A673 (cell line): ENCODE data around the gene CMTM7. TPM values are rescaled to one million over a fixed set of nuclear protein-coding genes. Genes with fewer than 3 reads are reported as not detected.

Source experiments
- BruUV-seq: library from RNA; stranded (reverse); fragments of 400-500 nt; replicated peaks from 2 replicates; lab custom pipeline; 2021; lab: Mats Ljungman, UMichigan
- CTCF ChIA-PET: fragments of 300-600 bp; sonication (Branson Sonifier 250); formaldehyde crosslinking; loops from one replicate; lab custom pipeline; 2022; ENCODE audit warnings: antibody characterized with exemption; lab: Charles Lee
- POLR2A ChIA-PET: fragments of 300-600 bp; sonication (Branson Sonifier 250); formaldehyde crosslinking; loops from one replicate; lab custom pipeline; 2022; ENCODE audit warnings: antibody characterized with exemption; ENCODE audit not compliant: low non-redundant PET; lab: Charles Lee
- DNase-seq: peaks from one replicate; pipeline ENCODE4 v3.0.0-alpha.2; 2015; ENCODE audit warnings: low spot score
- H3K27ac ChIP-seq: fragments of 200-600 bp; sonication (generic); 2 replicates; pipeline ENCODE4 v1.5.1; 2016; ENCODE audit warnings: mixed run types, low read depth, mild to moderate bottlenecking, mixed read lengths, antibody characterized with exemption, low read length; ENCODE audit not compliant: poor library complexity, severe bottlenecking
- H3K27me3 ChIP-seq: fragments of 200-600 bp; sonication (generic); replicated peaks from 2 replicates; pipeline ENCODE4 v1.6.1; 2017; ENCODE audit warnings: mixed run types, low read depth, mild to moderate bottlenecking, mixed read lengths, antibody characterized with exemption, low read length; ENCODE audit not compliant: insufficient read depth, poor library complexity
- H3K36me3 ChIP-seq: fragments of 200-600 bp; sonication (generic); 2 replicates; pipeline ENCODE4 v1.6.1; 2016; ENCODE audit warnings: mixed run types, mild to moderate bottlenecking, mixed read lengths, antibody characterized with exemption, low read length; ENCODE audit not compliant: insufficient read depth, poor library complexity, severe bottlenecking
- H3K4me1 ChIP-seq: fragments of 200-600 bp; sonication (generic); 2 replicates; pipeline ENCODE4 v1.6.1; 2017; ENCODE audit warnings: mixed run types, mild to moderate bottlenecking, mixed read lengths, antibody characterized with exemption, low read length; ENCODE audit not compliant: insufficient read depth, poor library complexity, severe bottlenecking
- H3K4me3 ChIP-seq: fragments of 200-600 bp; sonication (generic); 2 replicates; pipeline ENCODE4 v1.5.1; 2016; ENCODE audit warnings: low read depth, mixed run types, mild to moderate bottlenecking, mixed read lengths, low read length; ENCODE audit not compliant: poor library complexity, severe bottlenecking
- H3K9me3 ChIP-seq: fragments of 200-600 bp; sonication (generic); 2 replicates; pipeline ENCODE4 v1.6.1; 2016; ENCODE audit warnings: mixed run types, low read depth, mild to moderate bottlenecking, mixed read lengths, antibody characterized with exemption, low read length; ENCODE audit not compliant: poor library complexity, severe bottlenecking
- EZH2 ChIP-seq: fragments of 200-600 bp; sonication (generic); IDR thresholded peaks from 2 replicates; pipeline ENCODE4 v1.6.1; 2017; ENCODE audit warnings: borderline replicate concordance, low read depth, mild to moderate bottlenecking, mixed read lengths, antibody characterized with exemption, low read length; ENCODE audit not compliant: poor library complexity, severe bottlenecking
- intact Hi-C: fragments of 100-400 bp; cut with micrococcal nuclease; formaldehyde crosslinking; loops from one replicate; pipeline ENCODE4 v1.10.0; 2022; ENCODE audit not compliant: unreplicated experiment
- total RNA-seq: library from RNA; stranded (reverse); gene quantifications from 2 replicates; pipeline ENCODE4 v1.2.3, GENCODE V29; 2021
- TF ChIP-seq, protein P1 (sequence below): fragments of 300-800, 200-600 bp; sonication (generic); conservative IDR thresholded peaks from 2 replicates; pipeline ENCODE4 v1.5.1; 2017; ENCODE audit warnings: low read depth, mild to moderate bottlenecking, antibody characterized with exemption, low read length, moderate library complexity, mixed read lengths

The CMTM7 gene
- total RNA-seq, 1 experiment from 2014 or later: not detected

- ChIA-PET POLR2A (no interaction called here), CTCF (no interaction called here)
These were observed 9.7 kb upstream of the CMTM7 start for GRCh38 chr3:32381922-32382321.

DNA sequence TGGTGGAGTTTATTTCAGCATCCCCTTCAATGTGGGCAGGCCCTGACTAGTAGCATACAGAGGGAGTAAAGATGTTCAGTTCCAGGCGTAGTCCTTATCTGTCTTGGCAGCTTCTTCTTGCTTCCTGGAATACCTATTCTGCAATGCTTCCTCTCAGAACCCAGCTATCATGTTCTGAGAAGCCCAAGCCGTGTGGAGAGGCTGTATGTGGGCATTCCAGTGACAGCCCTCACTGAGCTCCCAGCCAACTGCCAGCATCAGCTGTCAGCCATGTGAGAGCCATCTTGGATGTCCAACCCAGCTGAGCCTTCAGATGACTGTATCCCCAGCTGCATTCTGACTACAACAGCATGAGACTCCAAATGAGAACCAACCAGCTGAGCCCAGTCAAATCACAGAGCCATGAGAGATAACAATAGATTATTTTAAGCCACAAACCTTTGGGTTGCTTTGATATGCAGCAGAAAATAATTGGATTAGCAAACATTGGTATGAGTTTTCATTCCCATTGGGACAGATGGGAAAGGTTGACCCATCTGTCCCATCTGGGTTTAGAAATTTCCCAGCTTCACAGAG, 8.4 kb upstream of the CMTM7 start:
- H3K9me3 ChIP-seq: no peaks in the 10 kb centered on the region
- H3K27ac ChIP-seq: no peak overlapping the region
- intact Hi-C loops: no loop called here
- TF ChIP-seq EZH2: no peak
- TF ChIP-seq, protein P1, sequence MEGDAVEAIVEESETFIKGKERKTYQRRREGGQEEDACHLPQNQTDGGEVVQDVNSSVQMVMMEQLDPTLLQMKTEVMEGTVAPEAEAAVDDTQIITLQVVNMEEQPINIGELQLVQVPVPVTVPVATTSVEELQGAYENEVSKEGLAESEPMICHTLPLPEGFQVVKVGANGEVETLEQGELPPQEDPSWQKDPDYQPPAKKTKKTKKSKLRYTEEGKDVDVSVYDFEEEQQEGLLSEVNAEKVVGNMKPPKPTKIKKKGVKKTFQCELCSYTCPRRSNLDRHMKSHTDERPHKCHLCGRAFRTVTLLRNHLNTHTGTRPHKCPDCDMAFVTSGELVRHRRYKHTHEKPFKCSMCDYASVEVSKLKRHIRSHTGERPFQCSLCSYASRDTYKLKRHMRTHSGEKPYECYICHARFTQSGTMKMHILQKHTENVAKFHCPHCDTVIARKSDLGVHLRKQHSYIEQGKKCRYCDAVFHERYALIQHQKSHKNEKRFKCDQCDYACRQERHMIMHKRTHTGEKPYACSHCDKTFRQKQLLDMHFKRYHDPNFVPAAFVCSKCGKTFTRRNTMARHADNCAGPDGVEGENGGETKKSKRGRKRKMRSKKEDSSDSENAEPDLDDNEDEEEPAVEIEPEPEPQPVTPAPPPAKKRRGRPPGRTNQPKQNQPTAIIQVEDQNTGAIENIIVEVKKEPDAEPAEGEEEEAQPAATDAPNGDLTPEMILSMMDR: no peak
- POLR2A ChIA-PET: no interaction called here
- H3K4me1 ChIP-seq: no peaks in the 10 kb centered on the region
- DNase-seq: no peak
- BruUV-seq: no TSS peak
- CTCF ChIA-PET: no interaction called here
- H3K27me3 ChIP-seq: peaks cover 7% of the 10 kb centered on the region
- H3K4me3 ChIP-seq: no peak overlapping the region
- H3K36me3 ChIP-seq: no peaks in the 10 kb centered on the region

More at GRCh38 chr3:32381922-32382321, 9.7 kb upstream of the CMTM7 start:
- Histone ChIP-seq H3K4me1 (no peaks in the 10 kb centered on the region), H3K9me3 (no peaks in the 10 kb centered on the region), H3K27me3 (peaks cover 11% of the 10 kb centered on the region), H3K36me3 (no peaks in the 10 kb centered on the region), H3K4me3 (no peak overlapping the region), H3K27ac (no peak overlapping the region)
- no peak for TF ChIP-seq EZH2
- TF ChIP-seq, protein P1: no peak
- DNase-seq: no peak
- intact Hi-C loops: no loop called here
- BruUV-seq: no TSS peak

DNA sequence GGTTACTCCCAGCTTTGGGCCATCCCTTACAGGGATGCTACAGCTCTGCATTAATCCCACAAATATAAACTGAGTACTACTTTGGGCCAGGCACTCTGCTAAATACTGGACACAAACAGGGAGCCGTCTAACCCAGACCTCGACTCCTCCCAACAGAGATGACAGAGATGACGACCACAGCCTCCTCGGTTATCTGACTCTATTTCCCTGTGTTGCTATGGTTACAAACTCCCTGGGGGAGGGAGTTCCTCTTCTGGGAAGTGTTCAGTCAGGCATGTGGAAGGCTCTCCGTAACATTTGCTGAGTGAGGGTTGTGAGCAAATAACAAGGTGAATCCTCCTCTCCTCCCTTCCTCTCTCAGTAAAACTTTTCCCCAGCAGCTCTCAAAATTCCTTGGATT, 6.7 kb upstream of the CMTM7 start:
- Histone ChIP-seq H3K4me1 (no peaks in the 10 kb centered on the region), H3K27ac (no peak overlapping the region), H3K9me3 (no peaks in the 10 kb centered on the region), H3K4me3 (no peak overlapping the region), H3K36me3 (no peaks in the 10 kb centered on the region), H3K27me3 (no peaks in the 10 kb centered on the region)
- ChIA-PET POLR2A (no interaction called here), CTCF (no interaction called here)
- intact Hi-C loops: no loop called here
- no TSS peak for BruUV-seq
- DNase-seq: no peak
- no peak for TF ChIP-seq EZH2
- TF ChIP-seq, protein P1: no peak
